Neural progenitor cell (in vitro differentiated cells): ENCODE measurements around the gene SYTL3. TPM values are rescaled to one million over a fixed set of nuclear protein-coding genes. Genes with fewer than 3 reads are reported as not detected.

Experiments used
- DNase-seq: peaks from one replicate; pipeline ENCODE4 v3.0.0-alpha.2; 2016; ENCODE audit warnings: low spot score
- H2AFZ ChIP-seq: fragments of 200-600 bp; sonication (generic); replicated peaks from 2 replicates; pipeline ENCODE4 v1.6.1; 2016; ENCODE audit warnings: antibody characterized with exemption
- H3F3A ChIP-seq: fragments of 200-600 bp; sonication (generic); 2 replicates; pipeline ENCODE4 v1.6.1; 2016; ENCODE audit warnings: antibody characterized with exemption, low read depth
- H3K27ac ChIP-seq: fragments of 200-600 bp; sonication (generic); 2 replicates; pipeline ENCODE4 v1.5.1; 2016; ENCODE audit warnings: mild to moderate bottlenecking
- H3K27me3 ChIP-seq: fragments of 200-600 bp; sonication (generic); 2 replicates; pipeline ENCODE4 v1.6.1; 2016; ENCODE audit warnings: mild to moderate bottlenecking, moderate library complexity
- H3K36me3 ChIP-seq: fragments of 200-600 bp; sonication (generic); 2 replicates; pipeline ENCODE4 v1.5.1; 2016
- H3K4me1 ChIP-seq: fragments of 200-600 bp; sonication (generic); 2 replicates; pipeline ENCODE4 v1.6.1; 2016; ENCODE audit warnings: mixed run types
- H3K4me2 ChIP-seq: fragments of 200-600 bp; sonication (generic); 2 replicates; pipeline ENCODE4 v1.6.1; 2016
- H3K4me3 ChIP-seq: fragments of 200-600 bp; sonication (generic); 2 replicates; pipeline ENCODE4 v1.5.1; 2016
- H3K79me2 ChIP-seq: fragments of 200-600 bp; sonication (generic); 2 replicates; pipeline ENCODE4 v1.6.1; 2016; ENCODE audit warnings: low read depth
- H3K9ac ChIP-seq: fragments of 200-600 bp; sonication (generic); 2 replicates; pipeline ENCODE4 v1.6.1; 2016
- H3K9me3 ChIP-seq: fragments of 200-600 bp; sonication (generic); 2 replicates; pipeline ENCODE4 v1.5.1; 2016; ENCODE audit warnings: low read depth
- H4K20me1 ChIP-seq: fragments of 200-600 bp; sonication (generic); 2 replicates; pipeline ENCODE4 v1.6.1; 2016; ENCODE audit warnings: low read depth
- H3K27ac Mint-ChIP-seq: 3 replicates; pipeline ENCODE4 v1.8.0; 2021; ENCODE audit warnings: mixed read lengths
- H3K27me3 Mint-ChIP-seq: 2 replicates; pipeline ENCODE4 v1.8.0; 2022; ENCODE audit warnings: low read depth, mild to moderate bottlenecking, inconsistent platforms, moderate library complexity, mixed read lengths; ENCODE audit not compliant: insufficient read depth
- H3K36me3 Mint-ChIP-seq: 3 replicates; pipeline ENCODE4 v1.8.0; 2021; ENCODE audit warnings: mixed read lengths
- H3K4me1 Mint-ChIP-seq: 3 replicates; pipeline ENCODE4 v1.8.0; 2021; ENCODE audit warnings: mixed read lengths
- H3K4me3 Mint-ChIP-seq: 3 replicates; pipeline ENCODE4 v1.8.0; 2021; ENCODE audit warnings: mild to moderate bottlenecking, moderate library complexity, mixed read lengths
- H3K9me3 Mint-ChIP-seq: 3 replicates; pipeline ENCODE4 v1.8.0; 2020; ENCODE audit warnings: mixed read lengths
- CTCF ChIP-seq: fragments of 200-600 bp; sonication (generic); IDR thresholded peaks from 2 replicates; pipeline ENCODE4 v1.5.1; 2017; ENCODE audit warnings: antibody characterized with exemption, mild to moderate bottlenecking
- EZH2 ChIP-seq: fragments of 200-600 bp; sonication (generic); IDR thresholded peaks from 2 replicates; pipeline ENCODE4 v1.6.1; 2017; ENCODE audit warnings: antibody characterized with exemption, mild to moderate bottlenecking, moderate library complexity
- EZH2phosphoT487 ChIP-seq: fragments of 200-600 bp; sonication (generic); IDR thresholded peaks from 2 replicates; pipeline ENCODE4 v1.6.1; 2017; ENCODE audit warnings: antibody characterized with exemption
- total RNA-seq: library from RNA; depleted of rRNA; stranded (reverse); fragments of >200 nt; gene quantifications from 2 replicates; pipeline ENCODE4 v1.2.3, GENCODE V29; 2015; ENCODE audit warnings: low replicate concordance

The SYTL3 gene
- total RNA-seq, 1 donor from 2014 or later: not detected

- H3K36me3 Mint-ChIP-seq: peaks cover 63% of the 10 kb centered on the region
- TF ChIP-seq CTCF (no peak), EZH2 (no peak), EZH2phosphoT487 (no peak)
- H3K27me3 Mint-ChIP-seq: no peaks in the 10 kb centered on the region
- no peaks in the 10 kb centered on the region for H3F3A ChIP-seq
- H3K4me1 Mint-ChIP-seq: no peaks in the 10 kb centered on the region
- no peak overlapping the region for H3K4me3 Mint-ChIP-seq
- H3K79me2 ChIP-seq: peaks cover 5% of the 10 kb centered on the region
- peaks cover 4% of the 10 kb centered on the region for H4K20me1 ChIP-seq
- no peak for DNase-seq
- no peak overlapping the region for H3K4me2 ChIP-seq
- H3K27ac Mint-ChIP-seq: no peak overlapping the region
- H3K9me3 Mint-ChIP-seq: no peaks in the 10 kb centered on the region
- no peaks in the 10 kb centered on the region for H3K36me3 ChIP-seq
- no peaks in the 10 kb centered on the region for H3K4me1 ChIP-seq
- H3K27ac ChIP-seq: no peak overlapping the region
- H3K4me3 ChIP-seq: no peak overlapping the region
- no peaks in the 10 kb centered on the region for H3K27me3 ChIP-seq
- no peak overlapping the region for H2AFZ ChIP-seq
- H3K9me3 ChIP-seq: no peaks in the 10 kb centered on the region
- H3K9ac ChIP-seq: no peak overlapping the region
These were observed 130.5 kb downstream of the SYTL3 start for GRCh38 chr6:158780246-158780884.

- Mint-ChIP-seq H3K36me3 (peaks cover 59% of the 10 kb centered on the region), H3K4me1 (no peaks in the 10 kb centered on the region), H3K9me3 (no peaks in the 10 kb centered on the region), H3K4me3 (no peak overlapping the region), H3K27ac (no peak overlapping the region), H3K27me3 (no peaks in the 10 kb centered on the region)
- H2AFZ ChIP-seq: no peak overlapping the region
- no peaks in the 10 kb centered on the region for H3K27me3 ChIP-seq
- no peak overlapping the region for H3K4me2 ChIP-seq
- H3K9ac ChIP-seq: no peak overlapping the region
- DNase-seq: no peak
- H3K79me2 ChIP-seq: peaks cover 9% of the 10 kb centered on the region
- H4K20me1 ChIP-seq: peaks cover 4% of the 10 kb centered on the region
- H3K4me1 ChIP-seq: no peaks in the 10 kb centered on the region
- no peak for TF ChIP-seq EZH2phosphoT487
- TF ChIP-seq EZH2: no peak
- no peak for TF ChIP-seq CTCF
- no peak overlapping the region for H3K4me3 ChIP-seq
- no peaks in the 10 kb centered on the region for H3K36me3 ChIP-seq
- no peak overlapping the region for H3K27ac ChIP-seq
- H3K9me3 ChIP-seq: no peaks in the 10 kb centered on the region
- no peaks in the 10 kb centered on the region for H3F3A ChIP-seq
These were observed 131.3 kb downstream of the SYTL3 start for GRCh38 chr6:158780988-158781691.

- no peak overlapping the region for H2AFZ ChIP-seq
- DNase-seq: no peak
- H3K9ac ChIP-seq: no peak overlapping the region
- Mint-ChIP-seq H3K27me3 (no peaks in the 10 kb centered on the region), H3K4me3 (no peak overlapping the region), H3K4me1 (no peaks in the 10 kb centered on the region), H3K9me3 (no peaks in the 10 kb centered on the region), H3K27ac (peak overlapping the region; percentile 60), H3K36me3 (peaks cover 61% of the 10 kb centered on the region)
- no peak overlapping the region for H3K4me3 ChIP-seq
- TF ChIP-seq CTCF: no peak
- no peak for TF ChIP-seq EZH2
- TF ChIP-seq EZH2phosphoT487: no peak
- H3F3A ChIP-seq: no peaks in the 10 kb centered on the region
- H3K27ac ChIP-seq: no peak overlapping the region
- no peaks in the 10 kb centered on the region for H3K36me3 ChIP-seq
- peaks cover 4% of the 10 kb centered on the region for H4K20me1 ChIP-seq
- no peaks in the 10 kb centered on the region for H3K9me3 ChIP-seq
- peaks cover 9% of the 10 kb centered on the region for H3K79me2 ChIP-seq
- no peak overlapping the region for H3K4me2 ChIP-seq
- no peaks in the 10 kb centered on the region for H3K4me1 ChIP-seq
- no peaks in the 10 kb centered on the region for H3K27me3 ChIP-seq
These were observed 132.0 kb downstream of the SYTL3 start for GRCh38 chr6:158781692-158782373.
